Stimulated activated CD4-positive, alpha-beta T cell treated with anti-CD3 and anti-CD28 coated beads, TNF-alpha, amount 100 ng/mL, for 4 hours (primary cell): ENCODE measurements around the gene LTO1.
"Not testable (repeated sequence)": the region's sequence is repeated elsewhere in the genome, so short reads cannot be mapped to it uniquely, and the experiment has no call there.

Source experiments
- DNase-seq, 3 experiments: peaks; one replicate each; pipeline ENCODE4 v3.0.0-alpha.2; 2020; ENCODE audit warnings: low read depth in 3 of 3

Gene LTO1

GRCh38 chr11:69700278-69701140 is 25.4 kb upstream of the LTO1 start:
- DNase-seq = no peak

GRCh38 chr11:69699213-69699612 is 24.1 kb upstream of the LTO1 start:
- DNase-seq = no peak

DNA sequence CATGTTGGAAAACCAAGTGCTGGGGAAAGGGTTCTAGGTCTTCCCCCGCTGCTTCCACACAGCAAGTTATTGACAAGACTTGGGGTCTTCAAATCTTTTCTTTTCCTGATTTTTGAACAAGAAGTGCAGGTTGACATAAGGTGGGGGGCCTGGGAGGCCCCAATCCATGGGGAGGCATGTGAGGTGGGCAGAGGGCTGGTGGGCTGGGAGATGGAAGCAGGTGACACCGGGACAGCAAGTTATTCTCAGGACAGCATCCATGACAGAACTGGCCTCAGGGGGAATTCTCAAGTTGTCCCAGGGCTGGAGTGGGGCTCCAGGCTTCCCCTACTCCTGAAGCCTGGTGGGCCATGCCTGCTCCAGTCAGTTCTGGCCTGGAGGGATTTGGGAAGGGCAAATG is 23.2 kb upstream of the LTO1 start:
- DNase-seq = no peak

GRCh38 chr11:69697861-69698260 is 22.7 kb upstream of the LTO1 start:
- no peak for DNase-seq

GRCh38 chr11:69697469-69697843 is 22.3 kb upstream of the LTO1 start:
- no peak for DNase-seq

DNA sequence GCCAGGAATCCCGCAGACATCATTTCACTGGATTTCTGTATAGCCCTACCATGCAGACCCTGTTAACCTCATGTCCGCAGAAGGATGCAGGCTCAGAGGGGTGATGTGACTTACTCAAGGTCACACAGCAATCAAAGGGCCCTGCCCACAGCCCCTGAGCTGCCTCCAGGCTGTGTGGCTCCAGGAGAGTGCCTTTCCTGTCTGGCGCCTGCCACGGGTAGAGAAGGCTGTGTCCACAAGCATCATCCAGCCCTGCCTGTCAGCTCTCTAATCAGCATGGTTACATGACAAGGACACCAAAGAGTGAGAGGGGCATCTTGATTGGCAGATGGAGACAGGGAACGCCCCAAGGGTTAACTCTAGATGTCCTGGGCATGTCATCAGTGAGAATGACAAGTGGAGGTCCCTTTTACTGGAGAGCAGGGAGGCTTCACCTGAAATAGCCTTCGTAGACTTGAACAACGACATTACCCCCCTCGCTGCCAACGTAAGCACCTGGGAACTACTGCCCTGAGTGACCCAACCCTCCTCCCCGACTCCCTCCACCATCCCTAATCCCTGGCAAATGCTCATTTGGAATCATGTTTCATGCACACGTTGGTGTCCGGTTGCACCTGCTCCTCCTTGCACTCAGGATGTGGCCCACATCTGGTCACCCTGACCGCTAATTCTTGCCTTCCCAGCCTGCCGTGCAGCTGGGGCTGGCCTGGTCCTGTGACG is 21.8 kb upstream of the LTO1 start:
- no peak for DNase-seq

DNA sequence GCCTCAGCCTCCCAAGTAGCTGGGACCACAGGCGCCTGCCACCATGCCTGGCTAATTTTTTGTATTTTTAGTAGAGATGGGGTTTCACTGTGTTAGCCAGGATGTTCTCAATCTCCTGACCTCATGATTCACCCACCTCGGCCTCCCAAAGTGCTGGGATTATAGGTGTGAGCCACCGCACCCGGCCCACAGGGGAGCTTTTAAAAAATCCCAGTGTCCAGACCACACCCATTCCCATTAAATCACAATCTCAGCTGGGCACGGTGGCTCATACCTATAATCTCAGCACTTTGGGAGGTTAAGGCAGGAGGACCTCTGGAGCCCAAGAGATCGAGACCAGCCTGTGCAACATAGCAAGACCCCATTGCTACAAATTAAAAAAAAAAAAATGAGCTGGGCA is 20.8 kb upstream of the LTO1 start:
- DNase-seq = not testable (repeated sequence)

DNA sequence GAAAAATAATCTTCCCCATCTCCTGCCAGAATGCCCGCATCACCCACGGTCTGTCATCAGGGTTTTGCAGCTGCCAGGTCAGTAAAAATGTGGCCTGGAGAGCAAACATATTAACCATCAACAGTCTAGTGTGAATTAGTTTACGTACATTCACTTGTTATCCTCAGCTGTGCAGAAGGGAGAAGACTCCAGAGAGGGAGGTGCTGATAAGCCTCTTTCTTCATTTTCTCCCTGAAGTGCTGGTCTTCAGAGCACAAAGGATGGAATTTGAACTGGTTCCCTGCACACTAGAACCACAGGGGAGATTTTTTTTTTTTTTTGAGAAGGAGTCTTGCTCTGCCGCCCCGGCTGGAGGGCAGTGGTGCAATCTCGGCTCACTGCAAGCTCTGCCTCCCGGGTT is 20.4 kb upstream of the LTO1 start:
- no peak for DNase-seq

- DNase-seq = no peak
Observed at GRCh38 chr11:69694781-69695180, 19.6 kb upstream of the LTO1 start.

- no peak for DNase-seq
Observed at GRCh38 chr11:69692422-69692821, 17.3 kb upstream of the LTO1 start.

DNA sequence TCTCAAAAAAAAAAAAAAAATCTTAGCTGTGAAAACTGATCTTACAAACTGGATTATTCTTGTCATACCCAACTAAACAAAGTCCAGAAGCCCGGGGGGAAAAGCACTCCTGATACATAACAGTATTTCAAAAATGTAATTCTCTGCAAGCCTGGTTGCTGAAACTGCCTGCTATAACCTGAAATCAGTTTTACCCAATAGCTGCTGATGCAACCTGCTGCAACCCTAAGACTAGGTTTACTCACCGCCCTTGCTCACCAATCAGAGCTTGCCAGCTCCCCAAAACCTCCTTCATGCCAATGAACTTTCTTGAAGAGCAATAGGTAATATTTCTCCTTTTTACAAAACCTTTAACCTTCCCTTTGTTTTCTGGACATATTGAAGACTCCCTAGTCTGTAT is 16.3 kb upstream of the LTO1 start:
- DNase-seq = no peak

DNA sequence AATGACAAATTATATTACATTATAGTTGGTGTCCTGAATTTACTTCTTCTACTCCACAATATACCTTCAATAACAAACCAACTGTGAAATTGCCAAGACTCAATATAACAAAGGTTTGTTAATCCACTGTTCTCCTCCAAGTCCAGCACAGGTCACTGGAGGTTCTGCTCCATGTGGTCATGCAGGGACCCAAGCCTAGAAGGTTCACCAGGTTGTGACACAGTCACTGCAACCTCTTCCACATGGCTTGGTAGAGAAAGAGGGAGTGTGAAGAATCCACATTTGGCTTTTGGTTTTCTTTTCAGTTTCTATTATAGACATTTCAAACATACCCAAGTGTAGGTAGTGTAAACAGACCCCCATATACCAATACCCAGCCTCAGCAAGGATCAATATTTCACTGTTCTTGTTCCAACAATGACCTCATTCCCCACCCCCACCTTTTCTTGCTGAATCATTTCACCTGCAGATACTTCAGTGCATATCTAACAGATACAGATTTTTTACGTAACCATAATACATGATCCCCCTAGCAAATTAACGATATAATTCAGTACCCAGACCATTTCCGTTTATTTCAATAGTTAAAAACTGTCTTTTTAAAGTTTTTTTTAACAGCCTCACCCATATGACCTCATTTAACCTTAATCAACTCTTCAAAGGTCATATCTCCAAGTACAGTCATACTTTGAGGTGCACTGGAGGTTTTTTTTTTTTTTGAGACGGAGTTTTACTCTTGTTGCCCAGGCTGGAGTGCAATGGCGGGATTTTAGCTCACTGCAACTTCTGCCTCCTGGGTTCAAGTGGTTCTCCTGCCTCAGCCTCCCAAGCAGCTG is 14.5 kb upstream of the LTO1 start:
- DNase-seq = no peak

DNA sequence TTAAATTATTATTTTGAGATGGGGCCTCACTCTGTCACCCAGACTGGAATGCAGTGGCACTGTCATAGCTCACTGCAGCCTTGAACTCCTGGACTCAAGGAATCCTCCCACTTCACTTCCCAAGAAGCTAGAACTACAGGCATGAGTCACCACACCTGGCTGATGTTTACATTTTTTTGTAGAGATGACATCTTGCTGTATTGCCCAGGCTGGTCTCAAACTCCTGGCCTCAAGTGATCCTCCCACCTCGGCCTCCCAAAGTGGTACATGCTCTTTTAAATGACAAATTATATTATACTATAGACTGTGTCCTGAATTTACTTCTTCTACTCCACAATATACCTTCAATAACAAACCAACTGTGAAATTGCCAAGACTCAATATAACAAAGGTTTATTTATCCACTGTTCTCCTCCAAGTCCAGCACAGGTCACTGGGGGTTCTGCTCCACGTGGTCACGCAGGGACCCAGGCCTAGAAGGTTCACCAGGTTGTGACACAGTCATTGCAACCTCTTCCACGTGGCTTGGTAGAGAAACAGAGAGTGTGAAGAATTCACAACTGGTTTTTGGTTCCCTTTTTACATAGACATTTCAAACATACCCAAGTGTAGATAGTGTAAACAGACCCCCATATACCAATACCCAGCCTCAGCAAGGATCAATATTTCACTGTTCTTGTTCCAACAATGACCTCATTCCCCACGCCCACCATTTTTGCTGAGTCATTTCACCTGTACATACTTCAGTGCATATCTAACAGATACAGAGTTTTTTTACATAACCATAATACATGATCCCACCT is 13.0 kb upstream of the LTO1 start:
- not testable (repeated sequence) for DNase-seq

- DNase-seq = no peak
Observed at GRCh38 chr11:69686856-69687255, 11.7 kb upstream of the LTO1 start.

- DNase-seq = no peak
Observed at GRCh38 chr11:69686452-69686851, 11.3 kb upstream of the LTO1 start.

DNA sequence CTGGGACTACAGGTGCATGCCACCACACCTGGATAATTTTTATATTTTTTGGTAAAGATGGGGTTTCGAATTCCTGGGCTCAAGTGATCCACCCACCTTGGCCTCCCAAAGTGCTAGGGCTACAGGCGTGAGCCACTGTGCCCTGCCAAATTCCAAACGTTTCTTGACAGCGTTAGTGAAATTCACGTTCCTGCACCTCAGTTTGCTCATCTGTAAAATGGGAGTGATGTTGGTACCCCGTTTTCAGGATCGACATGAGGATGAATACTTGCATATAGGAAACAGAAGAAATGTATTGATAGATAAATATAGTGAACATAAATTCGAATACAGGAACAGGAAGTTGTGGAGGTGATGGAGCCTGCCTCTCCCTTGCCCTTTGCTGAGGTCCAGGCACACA is 10.2 kb upstream of the LTO1 start:
- DNase-seq = no peak

DNA sequence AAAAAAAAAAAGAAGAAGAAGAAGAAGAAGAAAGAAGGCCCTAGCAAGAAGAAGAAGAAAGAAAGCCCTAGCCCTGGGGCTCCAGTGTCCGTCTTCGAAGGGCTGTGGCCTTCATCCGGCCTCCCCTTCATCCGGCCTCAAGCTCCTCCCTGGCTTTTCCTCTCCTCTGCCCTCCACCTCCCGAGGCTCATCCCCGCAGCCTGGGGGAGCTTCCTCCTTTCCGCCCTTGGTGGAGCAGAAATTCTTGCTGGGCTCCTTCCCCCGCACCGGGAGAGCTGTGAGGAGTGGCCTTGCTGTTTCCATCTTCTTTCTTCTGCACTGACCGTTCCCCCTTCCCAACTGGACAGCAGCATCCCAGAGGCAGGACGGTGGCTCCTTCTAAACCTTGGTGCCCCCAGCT is 9.5 kb upstream of the LTO1 start:
- DNase-seq = no peak

DNA sequence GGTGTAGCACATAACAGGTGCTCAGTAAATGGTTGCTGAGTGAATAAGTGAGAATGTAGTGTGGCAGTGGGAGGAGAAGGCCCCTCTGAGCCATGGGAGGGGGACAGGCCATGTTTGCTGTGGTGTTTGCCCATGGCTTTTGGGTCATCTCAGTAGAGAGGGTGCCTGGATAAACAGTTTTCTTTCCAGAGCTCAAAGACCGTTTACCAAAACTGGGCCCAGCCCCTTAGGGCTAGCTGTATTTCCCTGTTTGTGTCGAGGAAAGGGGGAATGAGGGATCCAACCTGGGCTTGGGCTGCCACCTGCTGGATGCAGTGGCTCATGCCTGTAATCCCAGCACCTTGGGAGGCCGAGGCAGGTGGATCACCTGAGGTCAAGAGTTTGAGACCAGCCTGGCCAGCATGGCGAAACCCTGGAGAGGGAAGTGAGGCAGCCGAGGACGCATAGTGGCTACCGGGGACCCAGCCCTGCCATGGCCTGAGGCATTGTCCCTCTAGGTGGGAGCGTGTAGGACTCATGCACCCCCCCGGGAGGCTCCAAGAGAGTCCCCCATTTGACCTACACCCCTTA is 8.7 kb upstream of the LTO1 start:
- DNase-seq = no peak

DNA sequence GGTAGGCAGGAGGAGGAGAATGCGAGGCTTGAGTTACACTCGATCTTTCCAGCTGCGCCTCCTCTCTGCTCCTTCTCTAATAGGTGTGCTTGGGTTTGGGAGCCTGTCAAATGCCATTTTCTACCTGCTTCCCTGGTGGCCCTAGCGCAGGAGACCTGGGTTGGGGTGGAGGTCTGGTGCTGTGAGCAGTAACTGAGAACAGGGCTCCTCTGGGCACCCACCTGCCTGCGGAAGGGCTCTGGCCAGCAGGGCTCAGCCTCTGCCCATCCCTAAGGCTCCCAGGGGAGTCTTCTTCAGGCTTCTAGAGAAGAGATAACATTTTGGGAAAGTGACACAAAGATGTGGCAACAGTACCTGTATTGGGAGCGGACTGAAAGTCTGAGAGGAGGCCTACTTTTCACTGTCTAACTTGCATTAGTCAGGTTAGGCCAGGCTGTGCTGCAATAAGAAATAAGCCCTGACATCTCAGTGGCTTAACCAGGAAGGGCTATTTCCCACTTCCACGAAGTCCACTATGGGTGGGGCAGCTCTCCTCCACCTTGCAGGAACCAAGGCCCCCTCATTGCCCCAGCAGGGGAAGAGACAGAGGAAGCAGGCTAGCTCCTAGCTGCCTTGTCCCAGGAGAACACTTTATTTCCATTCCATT is 7.7 kb upstream of the LTO1 start:
- no peak for DNase-seq

DNA sequence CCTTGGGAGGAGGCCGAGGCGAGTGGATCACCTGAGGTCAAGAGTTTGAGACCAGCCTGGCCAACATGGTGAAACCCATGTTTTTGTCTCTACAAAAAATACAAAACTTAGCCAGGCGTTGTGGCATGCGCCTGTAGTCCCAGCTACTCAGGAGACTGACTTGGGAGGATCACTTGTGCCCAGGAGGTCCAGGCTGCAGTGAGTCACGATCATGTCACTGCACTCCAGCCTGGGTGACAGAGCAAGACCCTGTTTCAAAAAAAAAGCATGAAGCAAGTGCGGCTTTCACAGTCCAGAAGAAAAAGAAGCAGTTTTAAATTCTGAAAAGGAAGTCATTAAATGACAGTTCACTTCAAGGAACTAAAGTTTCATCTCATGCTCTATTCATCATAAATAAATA is 7.1 kb upstream of the LTO1 start:
- no peak for DNase-seq

GRCh38 chr11:69680688-69681087 is 5.5 kb upstream of the LTO1 start:
- DNase-seq = no peak
